Measurements from ENCODE around the gene MAPK1IP1L.

Gene MAPK1IP1L

GRCh38 chr14:55111122-55111708, 59.8 kb downstream of the MAPK1IP1L start:
- Histone ChIP-seq H3K4me3 (ENCODE audit: low read length in 2 of 2) (no peak overlapping the region), H2BK15ac (ENCODE audit: low read length) (no peak overlapping the region), H3K14ac (ENCODE audit: low read length) (no peak overlapping the region), H2BK120ac (ENCODE audit: low read depth, low read length) (no peak overlapping the region), H3K27ac (replicated peaks; ENCODE audit: low read length) (no peak overlapping the region), H3K9me3 (replicated peaks in 1 of 2; ENCODE audit: control insufficient read depth in 2 of 2, insufficient read depth in 1 of 2, low read depth in 1 of 2, low read length in 2 of 2) (no peaks in the 10 kb centered on the region), H3K4ac (ENCODE audit: low read length) (no peak overlapping the region), H3K36me3 (replicated peaks in 1 of 2; ENCODE audit: control insufficient read depth in 2 of 2, insufficient read depth in 2 of 2, low read length in 2 of 2) (no peaks in the 10 kb centered on the region), H2AK5ac (ENCODE audit: low read depth, low read length) (no peak overlapping the region), H4K8ac (ENCODE audit: low read depth, low read length) (no peak overlapping the region), H2AFZ (ENCODE audit: low read length) (no peak overlapping the region), H3K9ac (ENCODE audit: low read depth, low read length, poor library complexity) (no peak overlapping the region), H2BK5ac (ENCODE audit: low read length) (no peak overlapping the region), H3K4me1 (ENCODE audit: control insufficient read depth in 2 of 2, insufficient read depth in 1 of 2, low read depth in 1 of 2, low read length in 2 of 2) (peaks cover 3 to 6% of the 10 kb centered on the region in 2 donors), H4K91ac (ENCODE audit: low read depth, low read length, poor library complexity) (no peak overlapping the region), H2BK12ac (ENCODE audit: low read length) (no peak overlapping the region), H3K4me2 (ENCODE audit: insufficient read depth, low read length, poor library complexity, severe bottlenecking) (no peak overlapping the region), H3K23ac (ENCODE audit: low read depth, low read length, poor library complexity) (no peak overlapping the region), H3K27me3 (ENCODE audit: control insufficient read depth in 3 of 3, insufficient read depth in 3 of 3, low read depth in 1 of 3, low read length in 3 of 3) (no peaks in the 10 kb centered on the region), H3K79me1 (ENCODE audit: low read depth, low read length) (no peaks in the 10 kb centered on the region), H3K18ac (ENCODE audit: low read length) (no peak overlapping the region)
- DNase-seq (ENCODE audit: low spot score), result no peak
- WGBS, 2 donors (ENCODE audit: extremely low coverage in 2 of 2, insufficient read length in 2 of 2, insufficient replicate concordance in 1 of 2), result no CpG with 5 or more reads among the region's 10 CpGs

GRCh38 chr14:55114720-55115119, 63.3 kb downstream of the MAPK1IP1L start:
- Histone ChIP-seq H3K27me3 (ENCODE audit: control insufficient read depth in 3 of 3, insufficient read depth in 3 of 3, low read depth in 1 of 3, low read length in 3 of 3) (no peaks in the 10 kb centered on the region), H3K27ac (replicated peaks; ENCODE audit: low read length) (no peak overlapping the region), H3K14ac (ENCODE audit: low read length) (no peak overlapping the region), H2BK120ac (ENCODE audit: low read depth, low read length) (no peak overlapping the region), H3K4ac (ENCODE audit: low read length) (no peak overlapping the region), H3K9ac (ENCODE audit: low read depth, low read length, poor library complexity) (no peak overlapping the region), H2BK12ac (ENCODE audit: low read length) (no peak overlapping the region), H3K79me1 (ENCODE audit: low read depth, low read length) (no peaks in the 10 kb centered on the region), H3K9me3 (replicated peaks in 1 of 2; ENCODE audit: control insufficient read depth in 2 of 2, insufficient read depth in 1 of 2, low read depth in 1 of 2, low read length in 2 of 2) (no peaks in the 10 kb centered on the region), H4K8ac (ENCODE audit: low read depth, low read length) (no peak overlapping the region), H3K4me2 (ENCODE audit: insufficient read depth, low read length, poor library complexity, severe bottlenecking) (no peak overlapping the region), H2AFZ (ENCODE audit: low read length) (no peak overlapping the region), H3K18ac (ENCODE audit: low read length) (no peak overlapping the region), H3K4me3 (ENCODE audit: low read length in 2 of 2) (no peak overlapping the region), H2AK5ac (ENCODE audit: low read depth, low read length) (no peak overlapping the region), H3K23ac (ENCODE audit: low read depth, low read length, poor library complexity) (no peak overlapping the region), H3K36me3 (replicated peaks in 1 of 2; ENCODE audit: control insufficient read depth in 2 of 2, insufficient read depth in 2 of 2, low read length in 2 of 2) (no peaks in the 10 kb centered on the region), H4K91ac (ENCODE audit: low read depth, low read length, poor library complexity) (no peak overlapping the region), H2BK15ac (ENCODE audit: low read length) (no peak overlapping the region), H2BK5ac (ENCODE audit: low read length) (no peak overlapping the region), H3K4me1 (ENCODE audit: control insufficient read depth in 2 of 2, insufficient read depth in 1 of 2, low read depth in 1 of 2, low read length in 2 of 2) (peaks cover 5 to 9% of the 10 kb centered on the region in 2 donors)
- no peak for DNase-seq (ENCODE audit: low spot score)
- no CpG with 5 or more reads among the region's 2 CpGs for WGBS, 2 donors (ENCODE audit: extremely low coverage in 2 of 2, insufficient read length in 2 of 2, insufficient replicate concordance in 1 of 2)

- no peak overlapping the region for H2BK12ac ChIP-seq (ENCODE audit: low read length)
Measured at GRCh38 chr14:55115460-55115859, 64.0 kb downstream of the MAPK1IP1L start.

GRCh38 chr14:55115861-55116245, 64.4 kb downstream of the MAPK1IP1L start:
- Histone ChIP-seq H2BK120ac (ENCODE audit: low read depth, low read length) (no peak overlapping the region), H2BK15ac (ENCODE audit: low read length) (no peak overlapping the region), H3K9ac (ENCODE audit: low read depth, low read length, poor library complexity) (no peak overlapping the region), H3K23ac (ENCODE audit: low read depth, low read length, poor library complexity) (no peak overlapping the region), H2BK5ac (ENCODE audit: low read length) (no peak overlapping the region), H3K4me1 (ENCODE audit: control insufficient read depth in 2 of 2, insufficient read depth in 1 of 2, low read depth in 1 of 2, low read length in 2 of 2) (peaks cover 5 to 9% of the 10 kb centered on the region in 2 donors), H3K18ac (ENCODE audit: low read length) (no peak overlapping the region), H2AK5ac (ENCODE audit: low read depth, low read length) (no peak overlapping the region), H3K4ac (ENCODE audit: low read length) (no peak overlapping the region), H3K4me2 (ENCODE audit: insufficient read depth, low read length, poor library complexity, severe bottlenecking) (no peak overlapping the region), H4K91ac (ENCODE audit: low read depth, low read length, poor library complexity) (no peak overlapping the region), H3K27me3 (ENCODE audit: control insufficient read depth in 3 of 3, insufficient read depth in 3 of 3, low read depth in 1 of 3, low read length in 3 of 3) (no peaks in the 10 kb centered on the region), H3K79me1 (ENCODE audit: low read depth, low read length) (no peaks in the 10 kb centered on the region), H3K27ac (replicated peaks; ENCODE audit: low read length) (no peak overlapping the region), H3K4me3 (ENCODE audit: low read length in 2 of 2) (no peak overlapping the region), H3K14ac (ENCODE audit: low read length) (no peak overlapping the region), H4K8ac (ENCODE audit: low read depth, low read length) (no peak overlapping the region), H2BK12ac (ENCODE audit: low read length) (no peak overlapping the region), H3K9me3 (replicated peaks in 1 of 2; ENCODE audit: control insufficient read depth in 2 of 2, insufficient read depth in 1 of 2, low read depth in 1 of 2, low read length in 2 of 2) (no peaks in the 10 kb centered on the region), H2AFZ (ENCODE audit: low read length) (no peak overlapping the region), H3K36me3 (replicated peaks in 1 of 2; ENCODE audit: control insufficient read depth in 2 of 2, insufficient read depth in 2 of 2, low read length in 2 of 2) (no peaks in the 10 kb centered on the region)
- no CpG with 5 or more reads among the region's 4 CpGs for whole genome bisulfite sequencing, 2 donors (ENCODE audit: extremely low coverage in 2 of 2, insufficient read length in 2 of 2, insufficient replicate concordance in 1 of 2)
- DNase-seq (ENCODE audit: low spot score), result no peak

More at GRCh38 chr14:55115460-55115859, 64.0 kb downstream of the MAPK1IP1L start:
- Histone ChIP-seq H4K8ac (ENCODE audit: low read depth, low read length) (no peak overlapping the region), H3K4ac (ENCODE audit: low read length) (no peak overlapping the region), H3K4me3 (ENCODE audit: low read length in 2 of 2) (no peak overlapping the region), H3K18ac (ENCODE audit: low read length) (peak overlapping the region; percentile 87), H3K4me1 (ENCODE audit: control insufficient read depth in 2 of 2, insufficient read depth in 1 of 2, low read depth in 1 of 2, low read length in 2 of 2) (peaks cover 5 to 9% of the 10 kb centered on the region in 2 donors), H4K91ac (ENCODE audit: low read depth, low read length, poor library complexity) (no peak overlapping the region), H3K23ac (ENCODE audit: low read depth, low read length, poor library complexity) (no peak overlapping the region), H3K27me3 (ENCODE audit: control insufficient read depth in 3 of 3, insufficient read depth in 3 of 3, low read depth in 1 of 3, low read length in 3 of 3) (no peaks in the 10 kb centered on the region), H3K9ac (ENCODE audit: low read depth, low read length, poor library complexity) (no peak overlapping the region), H2BK15ac (ENCODE audit: low read length) (no peak overlapping the region), H3K27ac (replicated peaks; ENCODE audit: low read length) (no peak overlapping the region), H2BK5ac (ENCODE audit: low read length) (no peak overlapping the region), H2AK5ac (ENCODE audit: low read depth, low read length) (no peak overlapping the region), H3K9me3 (replicated peaks in 1 of 2; ENCODE audit: control insufficient read depth in 2 of 2, insufficient read depth in 1 of 2, low read depth in 1 of 2, low read length in 2 of 2) (no peaks in the 10 kb centered on the region), H3K79me1 (ENCODE audit: low read depth, low read length) (no peaks in the 10 kb centered on the region), H3K14ac (ENCODE audit: low read length) (no peak overlapping the region), H3K4me2 (ENCODE audit: insufficient read depth, low read length, poor library complexity, severe bottlenecking) (no peak overlapping the region), H2AFZ (ENCODE audit: low read length) (no peak overlapping the region), H2BK120ac (ENCODE audit: low read depth, low read length) (no peak overlapping the region), H3K36me3 (replicated peaks in 1 of 2; ENCODE audit: control insufficient read depth in 2 of 2, insufficient read depth in 2 of 2, low read length in 2 of 2) (no peaks in the 10 kb centered on the region)
- DNase-seq (ENCODE audit: low spot score), result no peak
- no CpG with 5 or more reads among the region's 3 CpGs for WGBS, 2 donors (ENCODE audit: extremely low coverage in 2 of 2, insufficient read length in 2 of 2, insufficient replicate concordance in 1 of 2)

Measured in neuronal stem cell (in vitro differentiated cells).